Ascending aorta (tissue), 2 donors: ENCODE data around the gene CFAP58. TPM values are rescaled to one million over a fixed set of nuclear protein-coding genes. Genes with fewer than 3 reads are reported as not detected.
A peak's percentile ranks its signal among the peaks of the same experiment; 100 is the strongest.

Source experiments
- DNase-seq, 2 donors: peaks; one replicate each; pipeline ENCODE4 v3.0.0-alpha.2; 2019; ENCODE audit warnings: low spot score in 2 of 2
- H3K27ac ChIP-seq, 2 donors: fragments of 200-600 bp; sonication (generic); one replicate each; pipeline ENCODE4 v1.5.1; 2016 to 2017; ENCODE audit warnings: mild to moderate bottlenecking in 1 of 2
- H3K27me3 ChIP-seq: fragments of 200-600 bp; sonication (generic); one replicate; pipeline ENCODE4 v1.5.1; 2017
- H3K36me3 ChIP-seq, 2 donors: fragments of 200-600 bp; sonication (generic); one replicate each; pipeline ENCODE4 v1.5.1; 2016
- H3K4me1 ChIP-seq, 2 donors: fragments of 200-600 bp; sonication (generic); one replicate each; pipeline ENCODE4 v1.5.1; 2016 to 2017; ENCODE audit warnings: mild to moderate bottlenecking in 1 of 2
- H3K4me3 ChIP-seq, 2 donors: fragments of 200-600 bp; sonication (generic); one replicate each; pipeline ENCODE4 v1.5.1; 2016 to 2017; ENCODE audit warnings: mild to moderate bottlenecking in 1 of 2
- H3K9me3 ChIP-seq, 2 donors: fragments of 200-600 bp; sonication (generic); one replicate each; pipeline ENCODE4 v1.5.1; 2016
- CTCF ChIP-seq, 3 experiments: fragments of 200-600 bp in 2 of 3; fragments of 450-650 bp in 1 of 3; sonication (generic) in 2 of 3; IDR thresholded peaks; one replicate each; pipeline ENCODE4 v1.5.1; 2016 to 2019; ENCODE audit warnings: antibody characterized with exemption in 3 of 3, mild to moderate bottlenecking in 1 of 3, moderate library complexity in 1 of 3
- intact Hi-C: fragments of 100-400 bp; cut with DNase I; formaldehyde crosslinking; loops from one replicate; pipeline ENCODE4 v1.15.1; 2023
- total RNA-seq: library from RNA; depleted of rRNA; stranded (reverse); fragments of >200 nt; gene quantifications from one replicate; pipeline ENCODE4 v1.1.0, GENCODE V29; 2016

Gene CFAP58
- total RNA-seq, 1 donor from 2014 or later = not detected

GRCh38 chr10:104437226-104437625 is 83.6 kb downstream of the CFAP58 start:
- H3K27me3 ChIP-seq = no peaks in the 10 kb centered on the region
- H3K4me3 ChIP-seq = no peak overlapping the region
- DNase-seq = no peak
- H3K9me3 ChIP-seq = no peaks in the 10 kb centered on the region
- H3K27ac ChIP-seq = no peak overlapping the region
- no peaks in the 10 kb centered on the region for H3K36me3 ChIP-seq
- intact Hi-C loops = no loop called here
- TF ChIP-seq CTCF (IDR thresholded peaks at IDR 0.05) = no peak
- peaks cover 0 to 2% of the 10 kb centered on the region in 2 donors for H3K4me1 ChIP-seq

- H3K36me3 ChIP-seq = no peaks in the 10 kb centered on the region
- H3K4me1 ChIP-seq = peaks cover 0 to 2% of the 10 kb centered on the region in 2 donors
- H3K4me3 ChIP-seq = no peak overlapping the region
- H3K9me3 ChIP-seq = no peaks in the 10 kb centered on the region
- intact Hi-C loops = loop anchor here (10.0 kb wide), 1 partner anchor 145 kb away; no protein-coding TSS in a partner anchor
- H3K27me3 ChIP-seq = no peaks in the 10 kb centered on the region
- no peak for TF ChIP-seq CTCF (IDR thresholded peaks at IDR 0.05)
- DNase-seq = no peak
- H3K27ac ChIP-seq = no peak overlapping the region
Observed at GRCh38 chr10:104440221-104440620, 86.6 kb downstream of the CFAP58 start.

GRCh38 chr10:104441329-104442000 is 87.8 kb downstream of the CFAP58 start:
- no peak overlapping the region for H3K4me3 ChIP-seq
- TF ChIP-seq CTCF (IDR thresholded peaks at IDR 0.05) = no peak
- intact Hi-C loops = loop anchor here (10.0 kb wide), 1 partner anchor 147 kb away; no protein-coding TSS in a partner anchor

GRCh38 chr10:104445359-104445758 is 91.7 kb downstream of the CFAP58 start:
- Histone ChIP-seq H3K9me3 (no peaks in the 10 kb centered on the region), H3K4me1 (peaks cover 0 to 35% of the 10 kb centered on the region in 2 donors), H3K36me3 (no peaks in the 10 kb centered on the region), H3K4me3 (no peak overlapping the region), H3K27ac (peak overlapping the region in 1 of 2 donors; percentile 48), H3K27me3 (no peaks in the 10 kb centered on the region)
- intact Hi-C loops = loop anchor here (10.0 kb wide), 1 partner anchor 151 kb away; no protein-coding TSS in a partner anchor
- no peak for TF ChIP-seq CTCF (IDR thresholded peaks at IDR 0.05)
- no peak for DNase-seq

More at GRCh38 chr10:104441329-104442000, 87.8 kb downstream of the CFAP58 start:
- no peak for DNase-seq
- Histone ChIP-seq H3K4me1 (peaks cover 0 to 8% of the 10 kb centered on the region in 2 donors), H3K9me3 (no peaks in the 10 kb centered on the region), H3K27me3 (no peaks in the 10 kb centered on the region), H3K36me3 (no peaks in the 10 kb centered on the region), H3K27ac (peak overlapping the region in 1 of 2 donors; percentile 19)

- no peak for DNase-seq
- no peak for TF ChIP-seq CTCF (IDR thresholded peaks at IDR 0.05)
- H3K27ac ChIP-seq = peak overlapping the region; percentile 48 to 70
- H3K27me3 ChIP-seq = no peaks in the 10 kb centered on the region
- no peaks in the 10 kb centered on the region for H3K36me3 ChIP-seq
- no peak overlapping the region for H3K4me3 ChIP-seq
- intact Hi-C loops = loop anchor here (10.0 kb wide), 1 partner anchor 151 kb away; no protein-coding TSS in a partner anchor
- H3K4me1 ChIP-seq = peaks cover 0 to 38% of the 10 kb centered on the region in 2 donors
- no peaks in the 10 kb centered on the region for H3K9me3 ChIP-seq
Observed at GRCh38 chr10:104446151-104446550, 92.5 kb downstream of the CFAP58 start.
